Measurements from ENCODE around the gene POM121L12.

Gene POM121L12

GRCh38 chr7:53035499-53036412 is at the start of gene POM121L12:
Gene POM121L12 (plus strand): TSS chr7:53035633. CDS start chr7:53035672, 39 bp downstream.
- Mint-ChIP-seq H3K36me3 (ENCODE audit: insufficient read depth) (peaks cover 2% of the 10 kb centered on the region), H3K4me3 (no peak within 1 kb of the TSS), H3K27ac (ENCODE audit: low read depth) (no peak within 1 kb of the TSS), H3K27me3 (no peaks in the 10 kb centered on the region), H3K4me1 (no peaks in the 10 kb centered on the region), H3K9me3 (peaks cover 28% of the 10 kb centered on the region)
- DNase-seq (ENCODE audit: low spot score in 2 of 2) (no peak), ATAC-seq (replicated peaks; ENCODE audit: extremely low read depth, poor library complexity, severe bottlenecking) (no peak)

GRCh38 chr7:52992001-52992400 is 43.4 kb upstream of the POM121L12 start:
- Mint-ChIP-seq H3K27ac (ENCODE audit: low read depth) (no peak overlapping the region), H3K27me3 (no peaks in the 10 kb centered on the region), H3K4me3 (no peak overlapping the region), H3K36me3 (ENCODE audit: insufficient read depth) (peaks cover 2% of the 10 kb centered on the region), H3K4me1 (no peaks in the 10 kb centered on the region), H3K9me3 (peaks cover 31% of the 10 kb centered on the region)
- DNase-seq (ENCODE audit: low spot score in 2 of 2) (no peak), ATAC-seq (replicated peaks; ENCODE audit: extremely low read depth, poor library complexity, severe bottlenecking) (no peak)

GRCh38 chr7:52992479-52993162 is 42.8 kb upstream of the POM121L12 start:
- ATAC-seq (replicated peaks; ENCODE audit: extremely low read depth, poor library complexity, severe bottlenecking): no peak
- Mint-ChIP-seq H3K27me3 (no peaks in the 10 kb centered on the region), H3K36me3 (ENCODE audit: insufficient read depth) (peaks cover 2% of the 10 kb centered on the region), H3K4me3 (no peak overlapping the region), H3K4me1 (no peaks in the 10 kb centered on the region), H3K27ac (ENCODE audit: low read depth) (no peak overlapping the region), H3K9me3 (peaks cover 30% of the 10 kb centered on the region)
- DNase-seq (ENCODE audit: low spot score in 2 of 2): no peak

- Mint-ChIP-seq H3K27ac (ENCODE audit: low read depth) (no peak overlapping the region), H3K4me1 (no peaks in the 10 kb centered on the region), H3K36me3 (ENCODE audit: insufficient read depth) (no peaks in the 10 kb centered on the region), H3K27me3 (no peaks in the 10 kb centered on the region), H3K9me3 (peaks cover 30% of the 10 kb centered on the region), H3K4me3 (no peak overlapping the region)
- DNase-seq (ENCODE audit: low spot score in 2 of 2) (no peak), ATAC-seq (replicated peaks; ENCODE audit: extremely low read depth, poor library complexity, severe bottlenecking) (no peak)
Observed at GRCh38 chr7:52995676-52996075, 39.8 kb upstream of the POM121L12 start.

GRCh38 chr7:53001221-53001620 is 34.2 kb upstream of the POM121L12 start:
- H3K4me1 Mint-ChIP-seq: no peaks in the 10 kb centered on the region
- no peaks in the 10 kb centered on the region for H3K36me3 Mint-ChIP-seq (ENCODE audit: insufficient read depth)
- H3K27ac Mint-ChIP-seq (ENCODE audit: low read depth): no peak overlapping the region
- no peaks in the 10 kb centered on the region for H3K27me3 Mint-ChIP-seq
- no peak for ATAC-seq (replicated peaks; ENCODE audit: extremely low read depth, poor library complexity, severe bottlenecking)
- no peak for DNase-seq (ENCODE audit: low spot score in 2 of 2)
- no peak overlapping the region for H3K4me3 Mint-ChIP-seq
- H3K9me3 Mint-ChIP-seq: peaks cover 14% of the 10 kb centered on the region

GRCh38 chr7:53002389-53002788 is 33.0 kb upstream of the POM121L12 start:
- H3K4me3 Mint-ChIP-seq: no peak overlapping the region
- H3K9me3 Mint-ChIP-seq: peaks cover 19% of the 10 kb centered on the region
- no peaks in the 10 kb centered on the region for H3K36me3 Mint-ChIP-seq (ENCODE audit: insufficient read depth)
- H3K27ac Mint-ChIP-seq (ENCODE audit: low read depth): no peak overlapping the region
- no peak for DNase-seq (ENCODE audit: low spot score in 2 of 2)
- no peaks in the 10 kb centered on the region for H3K4me1 Mint-ChIP-seq
- no peaks in the 10 kb centered on the region for H3K27me3 Mint-ChIP-seq
- ATAC-seq (replicated peaks; ENCODE audit: extremely low read depth, poor library complexity, severe bottlenecking): no peak

GRCh38 chr7:53003653-53004445 is 31.6 kb upstream of the POM121L12 start:
- no peaks in the 10 kb centered on the region for H3K36me3 Mint-ChIP-seq (ENCODE audit: insufficient read depth)
- H3K9me3 Mint-ChIP-seq: peaks cover 20% of the 10 kb centered on the region
- DNase-seq (ENCODE audit: low spot score in 2 of 2): no peak
- H3K27me3 Mint-ChIP-seq: no peaks in the 10 kb centered on the region
- no peak overlapping the region for H3K4me3 Mint-ChIP-seq
- no peaks in the 10 kb centered on the region for H3K4me1 Mint-ChIP-seq
- H3K27ac Mint-ChIP-seq (ENCODE audit: low read depth): no peak overlapping the region
- no peak for ATAC-seq (replicated peaks; ENCODE audit: extremely low read depth, poor library complexity, severe bottlenecking)

- no peaks in the 10 kb centered on the region for H3K36me3 Mint-ChIP-seq (ENCODE audit: insufficient read depth)
Observed at GRCh38 chr7:53013925-53014324, 21.5 kb upstream of the POM121L12 start.

GRCh38 chr7:53015463-53015862 is 20.0 kb upstream of the POM121L12 start:
- H3K27ac Mint-ChIP-seq (ENCODE audit: low read depth): no peak overlapping the region
- no peak overlapping the region for H3K4me3 Mint-ChIP-seq
- H3K4me1 Mint-ChIP-seq: no peaks in the 10 kb centered on the region
- ATAC-seq (replicated peaks; ENCODE audit: extremely low read depth, poor library complexity, severe bottlenecking): no peak
- no peak for DNase-seq (ENCODE audit: low spot score in 2 of 2)
- H3K27me3 Mint-ChIP-seq: no peaks in the 10 kb centered on the region
- peaks cover 20% of the 10 kb centered on the region for H3K9me3 Mint-ChIP-seq
- H3K36me3 Mint-ChIP-seq (ENCODE audit: insufficient read depth): no peaks in the 10 kb centered on the region

More at GRCh38 chr7:53013925-53014324, 21.5 kb upstream of the POM121L12 start:
- Mint-ChIP-seq H3K4me3 (no peak overlapping the region), H3K9me3 (peaks cover 24% of the 10 kb centered on the region), H3K27ac (ENCODE audit: low read depth) (no peak overlapping the region), H3K27me3 (no peaks in the 10 kb centered on the region), H3K4me1 (no peaks in the 10 kb centered on the region)
- DNase-seq (ENCODE audit: low spot score in 2 of 2) (no peak), ATAC-seq (replicated peaks; ENCODE audit: extremely low read depth, poor library complexity, severe bottlenecking) (no peak)

GRCh38 chr7:53022893-53023292 is 12.5 kb upstream of the POM121L12 start:
- H3K9me3 Mint-ChIP-seq: peaks cover 5% of the 10 kb centered on the region
- no peaks in the 10 kb centered on the region for H3K36me3 Mint-ChIP-seq (ENCODE audit: insufficient read depth)
- ATAC-seq (replicated peaks; ENCODE audit: extremely low read depth, poor library complexity, severe bottlenecking) (no peak), DNase-seq (ENCODE audit: low spot score in 2 of 2) (no peak)
- H3K4me3 Mint-ChIP-seq: no peak overlapping the region
- no peaks in the 10 kb centered on the region for H3K27me3 Mint-ChIP-seq
- H3K4me1 Mint-ChIP-seq: no peaks in the 10 kb centered on the region
- no peak overlapping the region for H3K27ac Mint-ChIP-seq (ENCODE audit: low read depth)

GRCh38 chr7:53048638-53049037 is 13.2 kb downstream of the POM121L12 start:
- Mint-ChIP-seq H3K4me1 (no peaks in the 10 kb centered on the region), H3K27ac (ENCODE audit: low read depth) (no peak overlapping the region), H3K27me3 (no peaks in the 10 kb centered on the region), H3K4me3 (no peak overlapping the region), H3K36me3 (ENCODE audit: insufficient read depth) (no peaks in the 10 kb centered on the region), H3K9me3 (peaks cover 29% of the 10 kb centered on the region)
- ATAC-seq (replicated peaks; ENCODE audit: extremely low read depth, poor library complexity, severe bottlenecking) (no peak), DNase-seq (ENCODE audit: low spot score in 2 of 2) (no peak)

GRCh38 chr7:53050433-53050832 is 15.0 kb downstream of the POM121L12 start:
- no peak overlapping the region for H3K27ac Mint-ChIP-seq (ENCODE audit: low read depth)
- peaks cover 29% of the 10 kb centered on the region for H3K9me3 Mint-ChIP-seq
- H3K27me3 Mint-ChIP-seq: no peaks in the 10 kb centered on the region
- DNase-seq (ENCODE audit: low spot score in 2 of 2): no peak
- no peaks in the 10 kb centered on the region for H3K4me1 Mint-ChIP-seq
- ATAC-seq (replicated peaks; ENCODE audit: extremely low read depth, poor library complexity, severe bottlenecking): no peak
- H3K4me3 Mint-ChIP-seq: no peak overlapping the region
- H3K36me3 Mint-ChIP-seq (ENCODE audit: insufficient read depth): no peaks in the 10 kb centered on the region
